HG02884 (cell line): ENCODE data around the gene ADSS2.
"Not testable (repeated sequence)": the region's sequence is repeated elsewhere in the genome, so short reads cannot be mapped to it uniquely, and the experiment has no call there.

Experiments
- ATAC-seq: cut with Tn5 transposase; IDR thresholded peaks from one replicate; pipeline ENCODE4 v1.9.1; 2021; ENCODE audit warnings: mild to moderate bottlenecking, moderate library complexity; ENCODE audit not compliant: unreplicated experiment

Gene ADSS2

DNA sequence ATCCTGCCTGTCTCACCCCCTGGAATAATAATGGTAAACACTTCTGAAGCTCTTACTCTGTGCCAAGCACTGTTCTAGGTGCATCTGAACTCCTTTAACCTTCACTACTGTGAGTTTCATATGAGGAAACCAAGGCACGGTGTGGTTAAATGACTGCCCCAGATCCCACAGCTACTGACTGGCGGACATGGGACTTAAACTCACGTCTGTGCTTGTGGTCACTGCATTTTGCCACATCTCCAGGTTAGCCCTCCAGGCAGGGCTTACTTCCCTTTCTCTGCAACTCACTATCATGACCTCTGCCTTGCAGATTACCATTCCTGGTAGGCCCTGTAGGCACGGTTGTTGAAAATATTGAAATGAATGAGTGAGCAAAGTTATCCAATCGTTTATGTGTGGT is 83.4 kb downstream of the ADSS2 start:
- no peak for ATAC-seq

DNA sequence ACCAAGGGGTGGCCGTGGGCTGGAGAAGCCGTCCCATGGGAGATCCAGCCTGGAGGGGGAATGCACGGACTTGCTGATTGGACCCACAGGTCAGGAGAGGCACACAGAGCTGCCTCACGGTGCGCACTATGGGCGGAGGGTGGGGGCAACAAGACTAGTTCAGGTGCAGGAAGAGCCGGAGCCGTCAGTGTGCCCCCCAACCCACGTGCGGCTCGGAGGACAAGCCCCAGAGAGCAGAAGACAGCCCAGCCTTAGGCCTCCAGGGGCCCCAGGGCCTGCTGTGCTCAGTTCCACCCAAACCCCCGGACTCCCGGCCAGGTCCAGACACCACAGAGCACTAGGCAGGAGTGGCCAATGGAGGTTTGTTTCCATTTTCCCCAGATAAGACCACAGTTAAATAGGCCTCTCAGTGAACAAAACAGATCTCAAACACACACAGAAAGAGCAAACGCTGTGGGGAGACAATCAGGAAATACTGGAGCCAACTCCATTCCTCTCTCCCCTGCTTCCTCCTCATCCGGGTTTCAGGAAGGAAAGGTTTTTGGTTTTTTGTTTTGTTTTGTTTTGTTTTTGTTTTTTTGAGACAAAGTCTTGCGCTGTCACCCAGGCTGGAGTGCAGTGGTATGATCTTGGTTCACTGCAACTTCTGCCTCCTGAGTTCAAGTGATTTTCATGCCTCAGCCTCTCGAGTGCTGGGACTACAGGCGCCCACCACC is 84.2 kb downstream of the ADSS2 start:
- ATAC-seq: no peak

DNA sequence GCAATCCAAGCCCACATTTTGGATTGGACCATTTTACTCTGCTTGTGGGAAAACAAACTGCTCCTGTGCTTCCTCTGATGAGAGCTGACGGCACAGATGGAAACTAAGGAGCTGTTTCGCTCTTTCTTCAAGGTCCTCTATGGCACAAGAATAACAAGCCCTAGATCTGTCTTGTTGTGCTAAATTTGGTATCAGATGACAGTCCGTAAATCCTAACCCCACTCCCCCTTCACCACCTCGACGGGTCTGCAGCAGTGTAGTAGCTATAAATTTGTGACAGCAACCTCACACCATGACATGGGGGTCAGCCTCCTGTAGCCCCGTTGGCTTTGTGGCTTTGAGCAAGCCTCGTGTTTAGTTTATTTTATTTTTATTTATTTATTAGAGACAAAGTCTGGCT is 85.9 kb downstream of the ADSS2 start:
- no peak for ATAC-seq

DNA sequence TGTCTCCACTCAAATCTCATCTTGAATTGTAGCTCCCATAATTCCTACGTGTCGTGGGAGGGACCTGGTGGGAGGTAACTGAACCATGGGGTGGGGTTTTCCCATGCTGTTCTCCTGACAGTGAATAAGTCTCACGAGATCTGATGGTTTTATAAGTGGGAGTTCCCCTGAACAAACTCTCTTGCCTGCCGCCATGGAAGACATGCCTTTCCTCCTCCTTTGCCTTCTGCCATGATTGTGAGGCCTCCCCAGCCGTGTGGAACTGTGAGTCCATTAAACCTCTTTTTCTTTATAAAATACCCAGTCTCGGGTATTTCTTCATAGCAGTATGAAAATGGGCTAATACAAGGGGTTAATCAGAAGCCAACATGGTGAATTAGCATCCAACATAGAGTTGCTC is 86.4 kb downstream of the ADSS2 start:
- ATAC-seq: not testable (repeated sequence)

DNA sequence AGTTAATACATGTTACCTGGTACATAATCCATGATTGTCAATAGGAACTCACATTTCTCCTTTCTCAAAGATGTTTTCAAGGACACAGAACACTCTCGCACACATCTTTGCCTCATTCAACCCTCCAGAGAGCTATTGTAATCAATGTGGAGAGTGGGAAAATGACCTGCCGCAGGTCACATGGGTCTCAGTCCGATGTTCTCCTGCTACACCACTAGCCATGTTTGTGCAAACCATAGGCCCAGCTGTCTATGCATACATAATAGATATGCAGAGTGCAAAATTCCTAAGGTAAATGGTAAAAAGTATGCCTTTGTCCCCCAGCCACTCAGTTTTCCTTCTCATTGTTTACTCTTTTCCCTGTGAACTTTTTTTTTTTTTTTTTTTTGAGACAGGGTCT is 89.2 kb downstream of the ADSS2 start:
- no peak for ATAC-seq

DNA sequence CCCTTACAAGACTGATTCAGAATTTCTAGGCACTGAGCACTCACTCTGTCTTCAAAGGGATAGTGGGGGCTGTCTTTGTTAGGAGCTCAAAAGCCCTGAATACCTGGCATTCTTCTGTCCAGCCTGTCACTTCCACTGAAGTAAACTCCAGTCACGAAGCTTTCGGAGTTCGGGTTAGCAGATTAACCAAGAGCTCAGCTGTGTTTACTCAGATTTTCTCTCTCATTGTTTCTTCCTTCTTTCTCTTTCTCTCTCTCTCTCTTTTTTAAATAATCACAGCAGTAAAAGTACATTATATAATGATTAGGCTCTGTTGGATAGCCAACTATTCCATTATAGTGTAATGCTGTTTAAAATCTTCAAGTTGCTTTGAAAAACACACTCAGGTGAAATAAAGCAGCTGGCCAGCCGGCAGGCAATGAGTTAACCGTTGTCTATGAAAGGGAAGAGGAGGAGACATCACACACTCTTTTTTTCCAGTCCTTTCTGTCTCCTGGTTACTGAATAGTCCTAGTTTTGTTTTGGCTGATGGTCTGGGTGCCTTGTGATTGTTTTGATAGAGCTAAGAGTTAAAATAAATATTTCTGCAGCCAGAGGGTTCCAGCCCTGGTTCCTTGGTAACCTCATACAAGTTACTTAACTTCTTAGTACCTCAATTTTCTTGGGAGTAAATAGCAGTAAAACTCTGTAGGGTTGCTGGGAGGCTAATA is 89.8 kb downstream of the ADSS2 start:
- no peak for ATAC-seq
